ENCODE data around the gene KRT39.
"Not testable (repeated sequence)": the region's sequence is repeated elsewhere in the genome, so short reads cannot be mapped to it uniquely, and the experiment has no call there.

Gene KRT39

GRCh38 chr17:40966848-40967247 is at the start of gene KRT39:
TSS of gene KRT39 (minus strand) at chr17:40966948. CDS start at chr17:40966856, 92 bp downstream.
- no peak for DNase-seq (ENCODE audit: low read depth)

- no peak for DNase-seq (ENCODE audit: low read depth)
Observed at GRCh38 chr17:41015454-41015853, 48.7 kb upstream of the KRT39 start.

- DNase-seq (ENCODE audit: low read depth): no peak
Observed at GRCh38 chr17:41013606-41014005, 46.9 kb upstream of the KRT39 start.

GRCh38 chr17:41013181-41013580 is 46.4 kb upstream of the KRT39 start:
- no peak for DNase-seq (ENCODE audit: low read depth)

GRCh38 chr17:41012326-41013120 is 45.8 kb upstream of the KRT39 start:
- no peak for DNase-seq (ENCODE audit: low read depth)

- no peak for DNase-seq (ENCODE audit: low read depth)
Observed at GRCh38 chr17:41010441-41010840, 43.7 kb upstream of the KRT39 start.

- no peak for DNase-seq (ENCODE audit: low read depth)
Observed at GRCh38 chr17:41009936-41010335, 43.2 kb upstream of the KRT39 start.

GRCh38 chr17:41009301-41009760 is 42.6 kb upstream of the KRT39 start:
- DNase-seq (ENCODE audit: low read depth): no peak

- no peak for DNase-seq (ENCODE audit: low read depth)
Observed at GRCh38 chr17:41008811-41009210, 42.1 kb upstream of the KRT39 start, which contains the start of gene KRTAP3-1. TSS of gene KRTAP3-1 (minus strand) at chr17:41009128. CDS start at chr17:41009074, 54 bp downstream.

- no peak for DNase-seq (ENCODE audit: low read depth)
Observed at GRCh38 chr17:41004397-41004796, 37.6 kb upstream of the KRT39 start.

GRCh38 chr17:41003926-41004325 is 37.2 kb upstream of the KRT39 start:
- no peak for DNase-seq (ENCODE audit: low read depth)

- DNase-seq (ENCODE audit: low read depth): no peak
Observed at GRCh38 chr17:41002814-41003213, 36.1 kb upstream of the KRT39 start.

GRCh38 chr17:41001795-41002194 is 35.0 kb upstream of the KRT39 start:
- no peak for DNase-seq (ENCODE audit: low read depth)

GRCh38 chr17:40999563-40999962 is 32.8 kb upstream of the KRT39 start, which contains the start of gene KRTAP3-2:
TSS of gene KRTAP3-2 (minus strand) at chr17:40999906. CDS start at chr17:40999853, 53 bp downstream.
- not testable (repeated sequence) for DNase-seq (ENCODE audit: low read depth)

- no peak for DNase-seq (ENCODE audit: low read depth)
Observed at GRCh38 chr17:40997361-40997760, 30.6 kb upstream of the KRT39 start.

- DNase-seq (ENCODE audit: low read depth): no peak
Observed at GRCh38 chr17:40996829-40997228, 30.1 kb upstream of the KRT39 start.

GRCh38 chr17:40995116-40995515 is 28.4 kb upstream of the KRT39 start:
- DNase-seq (ENCODE audit: low read depth): no peak

- no peak for DNase-seq (ENCODE audit: low read depth)
Observed at GRCh38 chr17:40993839-40994238, 27.1 kb upstream of the KRT39 start, which contains the start of gene KRTAP3-3. TSS of gene KRTAP3-3 (minus strand) at chr17:40994164. CDS start at chr17:40994097, 67 bp downstream.

- DNase-seq (ENCODE audit: low read depth): no peak
Observed at GRCh38 chr17:40993084-40993483, 26.3 kb upstream of the KRT39 start.

GRCh38 chr17:40992666-40993065 is 25.9 kb upstream of the KRT39 start:
- DNase-seq (ENCODE audit: low read depth): no peak

GRCh38 chr17:40986920-40987319 is 20.2 kb upstream of the KRT39 start:
- DNase-seq (ENCODE audit: low read depth): no peak

GRCh38 chr17:40984226-40984625 is 17.5 kb upstream of the KRT39 start, which contains the start of gene KRT40:
TSS of gene KRT40 (minus strand) at chr17:40984326. CDS start at chr17:40984273, 53 bp downstream.
- DNase-seq (ENCODE audit: low read depth): no peak

GRCh38 chr17:40981115-40981514 is 14.4 kb upstream of the KRT39 start:
- no peak for DNase-seq (ENCODE audit: low read depth)

Data from stimulated activated CD8-positive, alpha-beta memory T cell treated with anti-CD3 and anti-CD28 coated beads, Interleukin-12 subunit alpha, Interleukin-12 subunit beta, amount 100 ng/mL, for 4 hours (primary cell).